Glomerular visceral epithelial cell (primary cell): ENCODE measurements around the gene DUSP19.
A peak's percentile ranks its signal among the peaks of the same experiment; 100 is the strongest.
"Not testable (repeated sequence)": the region's sequence is repeated elsewhere in the genome, so short reads cannot be mapped to it uniquely, and the experiment has no call there.

Experiments
- DNase-seq: peaks from one replicate; pipeline ENCODE4 v3.0.0-alpha.2; 2016; ENCODE audit errors: extremely low spot score

DUSP19 gene, protein sequence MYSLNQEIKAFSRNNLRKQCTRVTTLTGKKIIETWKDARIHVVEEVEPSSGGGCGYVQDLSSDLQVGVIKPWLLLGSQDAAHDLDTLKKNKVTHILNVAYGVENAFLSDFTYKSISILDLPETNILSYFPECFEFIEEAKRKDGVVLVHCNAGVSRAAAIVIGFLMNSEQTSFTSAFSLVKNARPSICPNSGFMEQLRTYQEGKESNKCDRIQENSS

DNA sequence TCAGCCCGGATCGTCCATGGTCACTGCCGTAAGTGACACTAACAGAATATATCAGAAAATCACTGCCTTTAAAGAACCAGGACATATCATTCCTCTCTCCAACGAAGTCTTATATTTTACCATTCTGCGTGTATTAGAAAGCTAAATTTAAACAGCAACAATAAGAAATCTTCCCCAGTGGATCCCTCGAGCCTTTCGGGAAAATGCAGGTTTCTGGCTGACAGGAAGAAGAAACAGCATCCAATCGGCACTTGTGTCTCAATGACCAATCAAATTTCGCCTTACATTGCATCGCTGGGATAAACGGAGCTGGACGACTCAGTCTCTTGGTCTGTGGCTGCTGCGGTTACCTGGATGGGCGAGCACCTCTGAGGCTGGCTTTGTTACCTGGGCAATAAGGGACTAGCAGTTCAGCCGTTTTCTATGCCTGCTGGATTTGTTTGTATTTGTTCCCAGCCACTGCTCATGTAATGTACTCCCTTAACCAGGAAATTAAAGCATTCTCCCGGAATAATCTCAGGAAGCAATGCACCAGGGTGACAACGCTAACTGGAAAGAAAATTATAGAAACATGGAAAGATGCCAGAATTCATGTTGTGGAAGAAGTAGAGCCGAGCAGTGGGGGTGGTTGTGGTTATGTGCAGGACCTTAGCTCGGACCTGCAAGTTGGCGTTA is at the start of gene DUSP19:
DUSP19 (plus strand) TSS at position 284 of the 675 bp plus-strand sequence; CDS start at position 471, 187 bp downstream.
- peak; percentile 98 for DNase-seq

DNA sequence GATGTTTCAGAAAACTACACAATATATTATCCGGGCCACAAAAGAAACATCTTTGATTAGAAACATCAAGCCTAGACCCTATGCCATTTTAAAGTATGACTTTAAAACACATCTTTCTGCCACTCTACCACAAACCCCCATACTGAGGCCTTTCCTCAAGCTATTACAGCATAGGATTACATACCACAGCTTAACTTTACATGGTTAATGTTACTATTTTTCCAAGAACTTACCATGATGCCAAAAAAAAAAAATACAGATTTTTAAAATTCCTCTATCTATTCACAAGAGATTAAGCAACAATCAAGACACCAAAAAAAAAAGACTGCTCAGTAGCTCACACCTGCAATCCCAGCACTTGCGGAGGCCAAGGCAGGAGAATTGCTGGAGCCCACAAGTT is 49.3 kb upstream of the DUSP19 start:
- DNase-seq = no peak

DNA sequence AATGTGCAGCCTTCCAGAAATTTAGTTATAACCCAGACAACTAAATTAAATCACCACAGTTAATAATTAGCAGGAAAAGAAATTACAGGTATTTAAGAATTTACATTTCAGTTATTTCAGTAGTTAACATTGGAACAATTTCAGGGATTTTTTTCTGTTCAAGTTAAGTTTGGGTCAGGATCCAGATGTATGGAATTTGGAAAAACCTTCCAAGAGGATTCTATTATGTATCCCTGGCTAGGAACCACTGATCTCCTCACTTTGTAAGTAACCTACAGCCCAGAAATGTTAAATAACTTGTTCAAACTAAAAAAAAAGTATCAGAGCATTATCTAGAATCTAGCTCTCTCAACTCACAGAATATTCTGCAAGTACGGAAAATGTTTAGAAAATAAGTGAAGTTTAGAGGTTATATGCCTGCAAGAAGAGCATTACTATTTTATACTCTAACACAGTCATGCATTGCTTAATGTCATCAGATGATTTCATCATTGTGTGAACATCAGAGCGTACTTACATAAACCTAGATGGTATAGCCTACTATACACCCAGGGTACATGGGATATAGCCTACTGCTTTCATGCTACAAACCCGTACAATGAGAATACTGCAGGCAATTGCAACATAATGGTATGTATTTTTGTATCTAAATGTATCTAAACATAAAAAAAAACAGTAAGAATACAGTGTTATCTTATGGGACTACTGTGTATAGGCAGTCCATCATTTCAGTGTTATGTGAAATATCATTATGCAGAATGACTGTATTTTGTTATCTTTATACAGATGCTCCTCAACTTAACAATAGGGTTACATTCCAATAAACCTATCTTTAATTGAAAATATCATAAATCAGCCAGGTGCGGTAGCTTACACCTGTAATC is 46.4 kb upstream of the DUSP19 start:
- no peak for DNase-seq

GRCh38 chr2:183033951-183034350 is 44.6 kb upstream of the DUSP19 start:
- no peak for DNase-seq

GRCh38 chr2:183034806-183035205 is 43.7 kb upstream of the DUSP19 start:
- DNase-seq = peak; percentile 43

DNA sequence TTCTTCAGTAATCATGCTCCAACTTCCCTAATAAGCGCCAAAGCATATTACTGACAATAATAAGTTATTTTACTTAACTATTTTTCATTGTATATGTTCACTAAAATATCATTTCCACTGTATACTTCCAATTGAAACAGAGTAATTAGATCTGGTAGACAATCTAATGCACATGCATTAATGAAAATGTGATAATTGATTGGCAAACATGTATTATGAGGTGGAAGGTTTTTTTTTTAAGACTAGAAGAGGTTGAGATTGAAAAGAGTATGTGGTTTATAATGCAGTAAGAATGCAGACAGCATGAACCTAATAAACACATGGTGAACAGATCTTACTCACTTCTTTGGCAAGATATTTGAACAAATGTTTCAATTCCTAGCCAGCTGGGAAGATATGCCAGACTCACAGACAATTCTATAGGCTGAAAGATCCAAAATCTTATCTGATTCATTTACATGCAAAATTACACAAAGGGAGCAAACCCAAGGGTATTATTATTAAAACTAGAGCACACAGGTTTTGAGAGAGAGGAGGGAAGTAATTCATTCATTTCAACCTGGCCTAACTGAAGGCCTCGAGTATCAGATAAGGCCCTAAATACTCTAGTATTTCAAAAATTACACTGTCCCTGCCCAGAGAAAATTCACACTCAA is 43.1 kb upstream of the DUSP19 start:
- DNase-seq = peak; percentile 21

DNA sequence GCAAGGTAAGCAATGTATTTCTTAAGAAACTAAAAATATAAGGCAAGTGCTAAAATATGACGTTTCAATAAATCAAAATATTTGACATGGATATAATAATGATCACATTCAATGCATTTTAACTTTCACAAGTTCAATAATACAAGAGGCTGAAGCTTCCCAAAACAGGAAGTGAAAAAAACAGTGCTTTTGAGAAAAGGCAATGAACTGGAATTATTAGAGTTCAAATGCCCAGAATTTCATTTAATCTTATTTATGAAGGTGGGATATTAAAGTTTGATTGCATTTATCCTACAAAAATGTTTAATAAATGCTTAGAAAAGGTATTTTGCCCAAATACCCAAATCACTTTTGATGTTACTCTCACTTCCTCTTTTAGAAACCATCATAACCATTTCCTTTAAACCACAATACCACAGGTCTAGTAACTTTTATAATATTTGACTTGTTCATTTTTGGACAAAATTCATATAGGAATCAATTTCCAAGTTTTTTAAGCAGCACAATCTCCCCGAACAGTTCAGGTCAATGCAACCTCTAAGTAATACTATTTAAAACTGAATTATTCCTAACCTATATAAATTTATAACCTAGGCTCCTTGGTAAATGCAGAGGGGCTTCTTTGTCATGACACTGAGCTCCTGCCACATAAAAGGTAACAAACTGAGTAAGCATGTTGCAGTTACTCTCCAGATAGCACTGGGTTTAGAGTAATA is 42.4 kb upstream of the DUSP19 start:
- no peak for DNase-seq

DNA sequence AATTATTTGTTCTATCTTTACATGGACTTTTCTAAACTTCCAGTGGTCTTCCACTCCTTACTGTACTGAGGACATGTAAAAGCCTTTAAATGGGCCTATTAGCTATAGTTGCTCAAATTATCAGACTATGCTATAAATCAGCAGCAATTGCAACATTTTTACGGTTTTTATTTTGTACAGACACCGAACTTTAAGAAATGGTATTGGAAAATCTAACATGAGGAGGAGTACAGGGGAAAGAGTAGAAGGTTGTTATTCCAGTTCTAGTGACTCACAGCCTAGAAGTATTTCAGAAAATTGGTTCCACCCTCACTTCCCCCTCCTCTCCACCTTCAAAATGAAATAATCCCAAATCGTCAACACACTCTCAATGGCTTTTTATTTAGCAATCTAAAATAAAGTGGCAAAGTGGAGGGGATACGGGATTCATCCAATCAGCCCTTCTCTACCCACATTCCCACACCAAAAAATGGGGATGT is 41.4 kb upstream of the DUSP19 start:
- no peak for DNase-seq

DNA sequence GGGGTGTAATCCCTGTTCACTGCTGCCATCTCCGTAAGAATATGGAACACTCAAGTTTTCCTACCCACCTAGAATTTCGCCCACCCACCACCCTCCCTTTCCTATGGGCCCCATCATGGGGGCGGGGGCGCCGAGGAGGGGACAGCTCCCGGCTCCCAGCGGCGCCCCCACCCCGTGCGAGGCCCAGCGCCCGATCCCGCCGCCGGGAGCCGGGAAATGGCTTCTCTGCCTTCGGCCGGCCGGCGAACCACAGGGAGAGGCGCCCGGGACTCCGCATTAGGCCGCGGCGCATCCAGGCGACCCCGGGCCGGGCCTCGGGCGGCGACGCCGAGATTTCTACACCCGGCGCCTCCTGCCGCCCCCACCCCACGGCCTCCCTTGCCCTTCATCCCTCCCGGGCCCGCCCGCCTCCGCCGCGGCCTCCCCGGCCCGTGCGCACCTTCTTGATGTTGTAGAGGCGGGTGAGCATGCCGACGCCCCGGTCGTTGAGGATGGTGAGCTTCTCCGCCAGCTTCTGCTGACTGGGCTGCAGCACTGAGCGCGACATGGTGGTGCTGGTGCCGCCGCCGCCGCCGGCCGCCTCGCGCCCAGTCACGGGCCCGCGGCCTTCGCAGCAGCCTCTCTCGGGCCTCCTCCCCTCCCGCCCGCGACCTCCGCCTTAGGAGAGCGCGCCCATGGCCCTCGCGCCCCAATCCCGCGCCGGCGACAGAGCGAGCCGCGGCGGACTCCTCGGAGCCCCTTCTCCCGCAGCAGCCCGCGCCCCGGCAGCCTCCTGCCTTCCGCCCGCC is 40.8 kb upstream of the DUSP19 start:
- peak; percentile 32 for DNase-seq

DNA sequence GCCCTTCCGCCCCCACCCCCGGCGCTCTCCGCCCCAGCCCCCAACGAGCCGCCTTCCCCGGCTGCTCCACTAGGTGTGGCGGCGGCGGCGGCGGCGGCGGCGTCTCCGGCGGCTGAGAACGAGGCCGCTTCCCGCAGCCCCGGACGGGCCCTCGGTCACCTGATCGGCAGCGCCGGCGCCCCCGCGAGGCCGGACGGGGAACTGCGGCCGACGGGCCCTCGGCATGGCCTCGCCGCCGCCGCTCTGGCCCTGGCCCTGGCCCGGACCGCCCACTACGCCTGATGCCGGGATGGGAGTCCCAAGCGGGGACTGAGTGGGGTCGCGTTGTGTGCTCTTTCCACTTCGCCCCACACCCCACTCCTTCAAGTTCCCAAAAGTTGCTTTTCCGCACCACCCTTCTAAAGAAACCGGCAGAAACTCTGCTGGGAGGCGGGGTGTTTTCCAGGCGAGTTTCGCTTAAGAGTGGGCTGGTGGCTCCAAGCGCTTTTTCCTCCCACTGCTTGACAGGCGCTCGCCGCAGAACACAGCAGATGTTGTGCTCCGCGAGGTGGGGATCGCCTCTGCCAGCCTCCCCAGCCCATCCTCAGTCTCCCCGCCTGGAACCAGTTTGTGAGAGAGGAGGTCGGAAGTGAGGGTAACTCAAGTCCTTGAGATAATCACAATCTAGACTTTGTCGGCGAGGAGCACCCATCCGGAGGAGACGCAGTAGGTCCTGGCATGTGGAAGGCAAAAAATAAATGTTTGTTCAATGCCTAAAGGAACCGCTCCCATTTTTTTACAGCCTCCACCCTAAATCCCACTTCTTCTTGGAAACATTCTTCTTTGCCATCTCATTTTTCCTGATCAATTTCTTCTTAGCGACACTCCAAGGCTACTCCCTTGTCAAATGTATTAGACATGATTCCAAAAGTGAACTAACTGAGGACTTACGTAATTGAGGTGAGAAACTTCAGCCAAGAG is 39.9 kb upstream of the DUSP19 start, which contains the start of gene NCKAP1:
NCKAP1 (minus strand) TSS at position 117 of the 960 bp plus-strand sequence. CDS start 358 bp downstream, outside the sequence.
- DNase-seq = peak; percentile 95

GRCh38 chr2:183040604-183041003 is 37.9 kb upstream of the DUSP19 start:
- no peak for DNase-seq

- not testable (repeated sequence) for DNase-seq
Measured at GRCh38 chr2:183043580-183043979, 35.0 kb upstream of the DUSP19 start.

DNA sequence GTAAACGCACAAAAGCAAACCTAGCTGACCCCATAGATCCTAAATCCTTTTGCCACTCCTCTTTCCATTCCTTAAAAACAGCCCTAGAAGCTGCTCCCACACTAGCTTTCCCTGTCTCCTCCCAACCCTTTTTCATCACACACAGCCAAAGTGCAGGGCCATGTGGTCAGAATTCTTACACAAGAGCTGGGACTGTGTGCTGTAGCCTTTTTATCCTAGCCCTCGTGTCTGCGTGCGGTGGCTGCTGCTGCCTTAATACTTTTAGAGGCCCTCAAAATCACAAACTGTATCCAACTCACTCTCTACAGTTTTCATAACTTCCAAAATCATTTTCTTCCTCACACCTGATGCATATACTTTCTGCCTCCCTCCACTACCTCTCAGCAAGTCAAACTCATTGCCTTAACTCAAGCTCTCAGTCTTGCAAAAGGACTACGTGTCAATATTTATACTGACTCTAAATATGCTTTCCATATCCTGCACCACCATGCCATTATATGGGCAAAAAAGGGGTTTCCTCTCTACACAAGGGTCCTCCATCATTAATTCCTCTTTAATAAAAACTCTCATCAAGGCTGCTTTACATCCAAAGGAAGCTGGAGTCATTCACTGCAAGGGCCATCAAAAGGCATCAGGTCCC is 30.9 kb upstream of the DUSP19 start:
- not testable (repeated sequence) for DNase-seq

- no peak for DNase-seq
Measured at GRCh38 chr2:183049420-183049819, 29.1 kb upstream of the DUSP19 start.

DNA sequence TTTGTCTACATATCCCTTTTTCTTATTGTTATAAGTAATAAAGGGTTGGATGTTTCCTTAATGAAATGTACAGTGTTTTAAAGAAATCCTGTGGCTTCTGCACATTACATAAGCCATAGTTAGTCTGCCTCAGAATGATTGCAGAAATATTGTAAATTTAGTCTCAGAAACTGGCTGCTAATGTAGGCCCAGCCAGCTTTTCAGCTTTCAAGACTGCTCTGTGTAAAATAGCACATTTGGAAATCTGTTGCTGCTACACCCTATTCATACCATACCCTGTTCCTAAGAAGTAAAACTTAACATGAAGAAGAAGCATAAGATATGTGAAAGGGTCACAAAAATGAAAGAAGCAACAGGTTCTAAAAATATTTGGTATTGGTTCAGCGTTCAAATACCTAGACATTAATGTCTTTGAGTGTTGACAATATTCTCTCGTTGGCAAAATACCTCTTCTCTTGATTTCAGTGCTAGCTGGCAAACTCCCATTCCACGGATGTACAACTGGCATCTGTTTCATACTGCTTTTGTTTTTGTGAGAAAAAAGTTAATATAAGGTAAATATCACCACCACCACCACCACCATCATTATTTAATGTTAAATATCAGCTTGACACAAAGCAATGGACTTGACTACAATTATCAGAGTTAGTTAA is 21.1 kb upstream of the DUSP19 start:
- no peak for DNase-seq

GRCh38 chr2:183059561-183059960 is 19.0 kb upstream of the DUSP19 start:
- DNase-seq = peak; percentile 70

DNA sequence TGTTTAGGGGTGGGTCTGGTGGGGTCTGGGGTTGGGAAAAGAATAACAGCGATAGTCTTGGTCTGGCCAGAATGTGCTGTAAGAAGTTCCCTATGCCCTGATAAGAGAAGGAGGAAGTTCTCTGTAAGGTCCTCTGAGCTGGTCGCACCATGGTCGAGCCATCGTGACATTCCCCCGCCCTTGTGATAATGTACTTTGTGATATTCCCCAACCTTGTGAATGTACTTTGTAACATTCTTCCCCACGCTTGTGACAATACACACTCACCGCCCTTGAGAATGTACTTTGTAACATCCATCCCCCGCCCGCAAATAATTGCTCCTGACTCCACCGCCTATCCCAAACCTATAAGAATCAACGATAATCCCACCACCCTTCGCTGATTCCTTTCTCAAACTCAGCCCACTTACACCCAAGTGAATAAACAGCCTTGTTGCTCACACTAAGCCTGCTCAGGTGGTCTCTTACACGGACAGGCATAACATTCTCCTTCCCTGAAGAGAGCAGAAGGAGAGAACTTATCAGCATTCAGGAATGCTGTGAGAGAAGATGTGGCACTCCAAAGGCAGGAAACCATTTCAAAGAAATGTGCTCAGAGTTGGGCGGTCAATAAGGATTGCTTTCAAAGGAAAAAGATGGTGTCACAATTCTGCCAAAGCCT is 17.8 kb upstream of the DUSP19 start:
- no peak for DNase-seq
